ENCODE results near the gene ROR1. TPM values are rescaled to one million over a fixed set of nuclear protein-coding genes. Genes with fewer than 3 reads are reported as not detected.

The ROR1 gene
- total and polyA plus RNA-seq, 2 donors (not counting 1 experiment from before 2014, with no cell fraction given): 0.46 to 16.0 TPM

DNA sequence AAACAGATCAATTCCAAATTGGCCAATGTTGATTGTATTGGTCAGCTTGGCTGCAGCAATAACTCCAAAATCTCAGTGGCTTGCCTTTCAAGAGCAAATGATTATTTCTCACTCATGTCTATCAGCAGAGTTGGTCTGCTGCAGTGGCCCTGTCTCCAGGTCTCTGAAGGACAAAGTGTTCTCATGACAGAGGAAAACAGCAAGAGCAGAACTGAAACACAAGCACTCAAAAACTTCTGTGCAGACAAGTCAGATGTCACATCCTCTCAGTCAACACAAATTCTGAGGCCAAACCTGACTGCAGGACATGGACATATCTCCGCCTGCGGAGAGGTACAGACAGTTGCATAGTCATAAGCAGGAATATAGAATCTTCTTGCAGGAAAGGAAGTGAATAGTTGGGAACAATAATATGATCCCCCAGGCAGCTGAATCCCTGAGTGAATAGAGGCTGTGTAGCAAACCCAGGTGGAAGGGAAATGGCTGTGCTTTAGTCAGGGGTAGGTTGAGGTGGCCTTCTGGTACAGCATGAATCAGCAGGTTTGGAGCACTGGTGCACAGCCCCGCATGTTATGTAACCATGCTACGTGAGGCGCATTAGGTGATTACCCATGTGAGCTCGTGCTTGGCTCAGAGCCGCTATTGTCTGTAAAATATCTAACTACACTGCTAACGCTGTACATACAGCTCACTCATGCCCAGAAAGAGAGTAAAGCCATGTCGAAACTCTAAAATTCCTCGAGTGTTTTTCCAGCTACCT lies 412.5 kb downstream of the ROR1 start:
- Histone ChIP-seq H3K36me3 (replicated peaks in 1 of 2; ENCODE audit: control extremely low read depth in 1 of 2, control insufficient read depth in 1 of 2, extremely low read depth in 1 of 2, insufficient read depth in 2 of 2, low read length in 1 of 2) (no peaks in the 10 kb centered on the region), H3K27me3 (replicated peaks in 1 of 4; ENCODE audit: control extremely low read depth in 1 of 4, control insufficient read depth in 3 of 4, insufficient read depth in 4 of 4, low read length in 3 of 4) (no peaks in the 10 kb centered on the region), H2AFZ (ENCODE audit: insufficient read depth, low read depth, low read length, poor library complexity, severe bottlenecking) (no peak overlapping the region), H3K4me2 (replicated peaks; ENCODE audit: low read depth, low read length, poor library complexity, severe bottlenecking) (no peak overlapping the region), H3K79me2 (ENCODE audit: control insufficient read depth, insufficient read depth, low read length) (no peaks in the 10 kb centered on the region), H4K20me1 (ENCODE audit: control insufficient read depth, insufficient read depth, low read length, poor library complexity, severe bottlenecking) (no peaks in the 10 kb centered on the region), H3K9me3 (ENCODE audit: control extremely low read depth in 1 of 3, control insufficient read depth in 2 of 3, insufficient read depth in 1 of 3, low read length in 2 of 3) (no peaks in the 10 kb centered on the region), H3K4me3 (ENCODE audit: control extremely low read depth in 1 of 5, extremely low read depth in 1 of 5, insufficient read depth in 1 of 5, low read depth in 2 of 5, low read length in 4 of 5) (no peak overlapping the region), H3K27ac (ENCODE audit: low read length in 2 of 2) (no peak overlapping the region), H3K4me1 (ENCODE audit: control insufficient read depth in 2 of 2, insufficient read depth in 2 of 2, low read length in 2 of 2) (peaks cover 3 to 4% of the 10 kb centered on the region in 2 donors), H3K9ac (ENCODE audit: low read length) (no peak overlapping the region)
- H3K4me1 Mint-ChIP-seq: peaks cover 5% of the 10 kb centered on the region
- H3K4me3 Mint-ChIP-seq: no peak overlapping the region
- ATAC-seq (ENCODE audit: low read depth) (no peak), DNase-seq (no peak)
- intact Hi-C loops (cut with micrococcal nuclease): no loop called here
- no peak for TF ChIP-seq EZH2 (IDR thresholded peaks at IDR 0.05; ENCODE audit: borderline replicate concordance, insufficient read depth, low read depth, low read length, poor library complexity, severe bottlenecking)
- TF ChIP-seq, protein P1, sequence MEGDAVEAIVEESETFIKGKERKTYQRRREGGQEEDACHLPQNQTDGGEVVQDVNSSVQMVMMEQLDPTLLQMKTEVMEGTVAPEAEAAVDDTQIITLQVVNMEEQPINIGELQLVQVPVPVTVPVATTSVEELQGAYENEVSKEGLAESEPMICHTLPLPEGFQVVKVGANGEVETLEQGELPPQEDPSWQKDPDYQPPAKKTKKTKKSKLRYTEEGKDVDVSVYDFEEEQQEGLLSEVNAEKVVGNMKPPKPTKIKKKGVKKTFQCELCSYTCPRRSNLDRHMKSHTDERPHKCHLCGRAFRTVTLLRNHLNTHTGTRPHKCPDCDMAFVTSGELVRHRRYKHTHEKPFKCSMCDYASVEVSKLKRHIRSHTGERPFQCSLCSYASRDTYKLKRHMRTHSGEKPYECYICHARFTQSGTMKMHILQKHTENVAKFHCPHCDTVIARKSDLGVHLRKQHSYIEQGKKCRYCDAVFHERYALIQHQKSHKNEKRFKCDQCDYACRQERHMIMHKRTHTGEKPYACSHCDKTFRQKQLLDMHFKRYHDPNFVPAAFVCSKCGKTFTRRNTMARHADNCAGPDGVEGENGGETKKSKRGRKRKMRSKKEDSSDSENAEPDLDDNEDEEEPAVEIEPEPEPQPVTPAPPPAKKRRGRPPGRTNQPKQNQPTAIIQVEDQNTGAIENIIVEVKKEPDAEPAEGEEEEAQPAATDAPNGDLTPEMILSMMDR (IDR thresholded peaks at IDR 0.05): no peak
- WGBS (ENCODE audit: insufficient coverage): 93% methylated on average over 10 of the region's 10 CpGs
- ChIA-PET CTCF (no interaction called here), POLR2A (no interaction called here)
- H3K27ac Mint-ChIP-seq: no peak overlapping the region
- H3K9me3 Mint-ChIP-seq (ENCODE audit: insufficient read depth): no peaks in the 10 kb centered on the region
- H3K27me3 Mint-ChIP-seq: peaks cover 3% of the 10 kb centered on the region

DNA sequence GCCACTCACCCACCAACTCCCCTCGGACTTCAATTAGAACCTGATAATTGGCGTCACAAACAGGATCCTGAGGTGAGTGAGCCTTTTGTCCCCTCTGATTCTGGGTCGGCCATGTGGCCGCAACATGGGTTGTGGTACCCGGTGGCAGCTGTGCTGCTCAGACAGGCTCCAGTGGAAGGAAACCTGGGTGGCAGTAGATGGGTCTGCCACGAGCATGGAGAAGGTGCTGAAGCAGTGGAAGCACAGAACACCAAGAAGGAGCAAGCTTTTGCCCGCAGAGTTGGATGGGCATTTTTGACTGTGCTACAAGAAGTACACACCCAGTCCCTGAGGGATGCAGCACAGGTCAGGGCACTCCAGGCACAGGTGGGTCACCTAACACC lies 413.1 kb downstream of the ROR1 start:
- H3K4me2 ChIP-seq (replicated peaks; ENCODE audit: low read depth, low read length, poor library complexity, severe bottlenecking): no peak overlapping the region
- ATAC-seq (ENCODE audit: low read depth): no peak
- H3K9ac ChIP-seq (ENCODE audit: low read length): no peak overlapping the region
- DNase-seq: no peak
- 88% methylated on average over 7 of the region's 7 CpGs for WGBS (ENCODE audit: insufficient coverage)
- H3K79me2 ChIP-seq (ENCODE audit: control insufficient read depth, insufficient read depth, low read length): no peaks in the 10 kb centered on the region
- intact Hi-C loops (cut with micrococcal nuclease): no loop called here
- H3K27ac ChIP-seq (ENCODE audit: low read length in 2 of 2): no peak overlapping the region
- Mint-ChIP-seq H3K4me1 (peaks cover 5% of the 10 kb centered on the region), H3K9me3 (ENCODE audit: insufficient read depth) (no peaks in the 10 kb centered on the region), H3K27ac (no peak overlapping the region), H3K27me3 (peaks cover 3% of the 10 kb centered on the region), H3K4me3 (no peak overlapping the region)
- POLR2A ChIA-PET: no interaction called here
- CTCF ChIA-PET: no interaction called here
- H3K27me3 ChIP-seq (replicated peaks in 1 of 4; ENCODE audit: control extremely low read depth in 1 of 4, control insufficient read depth in 3 of 4, insufficient read depth in 4 of 4, low read length in 3 of 4): no peaks in the 10 kb centered on the region
- H2AFZ ChIP-seq (ENCODE audit: insufficient read depth, low read depth, low read length, poor library complexity, severe bottlenecking): no peak overlapping the region
- H3K4me1 ChIP-seq (ENCODE audit: control insufficient read depth in 2 of 2, insufficient read depth in 2 of 2, low read length in 2 of 2): peaks cover 3 to 4% of the 10 kb centered on the region in 2 donors
- H3K9me3 ChIP-seq (ENCODE audit: control extremely low read depth in 1 of 3, control insufficient read depth in 2 of 3, insufficient read depth in 1 of 3, low read length in 2 of 3): peaks cover 0 to 2% (median 0%) of the 10 kb centered on the region in 3 donors
- H3K4me3 ChIP-seq (ENCODE audit: control extremely low read depth in 1 of 5, extremely low read depth in 1 of 5, insufficient read depth in 1 of 5, low read depth in 2 of 5, low read length in 4 of 5): no peak overlapping the region
- no peaks in the 10 kb centered on the region for H4K20me1 ChIP-seq (ENCODE audit: control insufficient read depth, insufficient read depth, low read length, poor library complexity, severe bottlenecking)
- no peaks in the 10 kb centered on the region for H3K36me3 ChIP-seq (replicated peaks in 1 of 2; ENCODE audit: control extremely low read depth in 1 of 2, control insufficient read depth in 1 of 2, extremely low read depth in 1 of 2, insufficient read depth in 2 of 2, low read length in 1 of 2)
- no peak for TF ChIP-seq EZH2 (IDR thresholded peaks at IDR 0.05; ENCODE audit: borderline replicate concordance, insufficient read depth, low read depth, low read length, poor library complexity, severe bottlenecking)
- TF ChIP-seq, protein P1 (IDR thresholded peaks at IDR 0.05): no peak
